DLD1 (cell line): ENCODE measurements around the gene LY6G6C.

Experiments
- in situ Hi-C: cut with HindIII; loops from 2 replicates; pipeline ENCODE4 v1.10.0; 2017; ENCODE audit warnings: low sequenced_read_pairs

LY6G6C gene

GRCh38 chr6:31721351-31722020 is at the start of gene LY6G6C:
Gene LY6G6C (minus strand): TSS chr6:31721746. CDS start chr6:31721679, 67 bp downstream.
- in situ Hi-C loops, result no loop called here

GRCh38 chr6:31770860-31771259 is 49.3 kb upstream of the LY6G6C start:
- in situ Hi-C loops, result no loop called here

- in situ Hi-C loops, result no loop called here
These were observed 48.3 kb upstream of the LY6G6C start for GRCh38 chr6:31769684-31770371.

GRCh38 chr6:31768363-31769257 is 47.1 kb upstream of the LY6G6C start:
- in situ Hi-C loops, result no loop called here

- in situ Hi-C loops, result no loop called here
These were observed 45.6 kb upstream of the LY6G6C start for GRCh38 chr6:31767096-31767645.

- in situ Hi-C loops, result no loop called here
These were observed 44.6 kb upstream of the LY6G6C start for GRCh38 chr6:31765910-31766794.

- in situ Hi-C loops, result no loop called here
These were observed 44.0 kb upstream of the LY6G6C start for GRCh38 chr6:31765559-31765909.

- in situ Hi-C loops, result no loop called here
These were observed 42.7 kb upstream of the LY6G6C start for GRCh38 chr6:31764198-31764597.

GRCh38 chr6:31763619-31763940 is 42.0 kb upstream of the LY6G6C start:
- in situ Hi-C loops, result no loop called here

GRCh38 chr6:31762878-31763618 is 41.5 kb upstream of the LY6G6C start:
- in situ Hi-C loops, result no loop called here

- in situ Hi-C loops, result no loop called here
These were observed 40.8 kb upstream of the LY6G6C start, which contains the start of gene SAPCD1 for GRCh38 chr6:31762356-31762755. Gene SAPCD1 (plus strand): TSS chr6:31762656. CDS start chr6:31763055, 399 bp downstream.

- in situ Hi-C loops, result no loop called here
These were observed 39.8 kb upstream of the LY6G6C start for GRCh38 chr6:31761343-31761742.

GRCh38 chr6:31760790-31761189 is 39.2 kb upstream of the LY6G6C start:
- in situ Hi-C loops, result no loop called here

GRCh38 chr6:31758281-31758680 is 36.7 kb upstream of the LY6G6C start:
- in situ Hi-C loops, result no loop called here

GRCh38 chr6:31752739-31753319 is 31.3 kb upstream of the LY6G6C start:
- in situ Hi-C loops, result no loop called here

- in situ Hi-C loops, result no loop called here
These were observed 29.0 kb upstream of the LY6G6C start for GRCh38 chr6:31750411-31751022.

GRCh38 chr6:31749301-31750036 is 27.9 kb upstream of the LY6G6C start:
- in situ Hi-C loops, result no loop called here

GRCh38 chr6:31744422-31744821 is 22.9 kb upstream of the LY6G6C start:
- in situ Hi-C loops, result no loop called here
